Measurements from ENCODE around the gene TDRD12.

TDRD12 gene

GRCh38 chr19:32811151-32811550, 91.6 kb downstream of the TDRD12 start:
- no peak for DNase-seq (ENCODE audit: low read depth)

- DNase-seq (ENCODE audit: low read depth): no peak
These were observed 92.5 kb downstream of the TDRD12 start for GRCh38 chr19:32812036-32812435.

- DNase-seq (ENCODE audit: low read depth): no peak
These were observed 93.0 kb downstream of the TDRD12 start for GRCh38 chr19:32812571-32812970.

GRCh38 chr19:32813862-32814425, 94.4 kb downstream of the TDRD12 start:
- DNase-seq (ENCODE audit: low read depth): no peak

- no peak for DNase-seq (ENCODE audit: low read depth)
These were observed 95.1 kb downstream of the TDRD12 start for GRCh38 chr19:32814624-32815023.

- DNase-seq (ENCODE audit: low read depth): no peak
These were observed 97.1 kb downstream of the TDRD12 start for GRCh38 chr19:32816555-32817099.

- DNase-seq (ENCODE audit: low read depth): no peak
These were observed 98.3 kb downstream of the TDRD12 start for GRCh38 chr19:32817569-32818476.

- no peak for DNase-seq (ENCODE audit: low read depth)
These were observed 99.0 kb downstream of the TDRD12 start for GRCh38 chr19:32818536-32818935.

GRCh38 chr19:32819419-32820400, 100.1 kb downstream of the TDRD12 start:
- DNase-seq (ENCODE audit: low read depth): no peak

GRCh38 chr19:32822916-32823746, 103.6 kb downstream of the TDRD12 start:
- no peak for DNase-seq (ENCODE audit: low read depth)

- DNase-seq (ENCODE audit: low read depth): no peak
These were observed 104.2 kb downstream of the TDRD12 start for GRCh38 chr19:32823747-32824102.

- no peak for DNase-seq (ENCODE audit: low read depth)
These were observed 104.7 kb downstream of the TDRD12 start for GRCh38 chr19:32824191-32824751.

- no peak for DNase-seq (ENCODE audit: low read depth)
These were observed 105.5 kb downstream of the TDRD12 start for GRCh38 chr19:32824916-32825608.

GRCh38 chr19:32828139-32828538, 108.6 kb downstream of the TDRD12 start:
- no peak for DNase-seq (ENCODE audit: low read depth)

- no peak for DNase-seq (ENCODE audit: low read depth)
These were observed 109.2 kb downstream of the TDRD12 start for GRCh38 chr19:32828643-32829344.

GRCh38 chr19:32829345-32829896, 109.9 kb downstream of the TDRD12 start:
- DNase-seq (ENCODE audit: low read depth): no peak

- DNase-seq (ENCODE audit: low read depth): peak; percentile 38
These were observed 110.9 kb downstream of the TDRD12 start for GRCh38 chr19:32830231-32831014.

GRCh38 chr19:32831611-32832010, 112.0 kb downstream of the TDRD12 start:
- no peak for DNase-seq (ENCODE audit: low read depth)
